Measurements from ENCODE around the gene MNT. TPM values are rescaled to one million over a fixed set of nuclear protein-coding genes. Genes with fewer than 3 reads are reported as not detected.
A peak's percentile ranks its signal among the peaks of the same experiment; 100 is the strongest.

The MNT gene
- total RNA-seq, 1 experiment from 2014 or later, result 32.1 TPM

- POLR2A ChIA-PET (ENCODE audit: low non-redundant PET), result no interaction called here
- Histone ChIP-seq H3K27me3 (replicated peaks; ENCODE audit: insufficient read depth, low read depth, low read length, poor library complexity) (no peaks in the 10 kb centered on the region), H3K9me3 (ENCODE audit: low read depth, low read length, poor library complexity, severe bottlenecking) (no peaks in the 10 kb centered on the region), H3K27ac (ENCODE audit: low read depth, low read length, poor library complexity, severe bottlenecking) (peak overlapping the region; percentile 99), H3K4me1 (ENCODE audit: insufficient read depth, low read length, poor library complexity, severe bottlenecking) (peaks cover 63% of the 10 kb centered on the region), H3K36me3 (ENCODE audit: insufficient read depth, low read length, poor library complexity, severe bottlenecking) (no peaks in the 10 kb centered on the region), H3K4me3 (ENCODE audit: low read depth, low read length, poor library complexity, severe bottlenecking) (peak overlapping the region; percentile 30)
- intact Hi-C loops (cut with micrococcal nuclease; ENCODE audit: unreplicated experiment), result loop anchor here (5.0 kb wide), 1 partner anchor 196 kb away; the partner anchor contains the start of gene PAFAH1B1
- no peak for DNase-seq (ENCODE audit: low spot score)
- no TSS peak for BruUV-seq (replicated peaks)
- CTCF ChIA-PET, result no interaction called here
- TF ChIP-seq EZH2 (IDR thresholded peaks at IDR 0.05; ENCODE audit: borderline replicate concordance, low read depth, low read length, poor library complexity, severe bottlenecking), result no peak
- TF ChIP-seq CTCF (conservative IDR thresholded peaks at IDR 0.05; ENCODE audit: low read depth, low read length), result no peak
These were observed 4.7 kb downstream of the MNT start for GRCh38 chr17:2396192-2396567.

GRCh38 chr17:2395258-2396181 is 5.3 kb downstream of the MNT start:
- Histone ChIP-seq H3K9me3 (ENCODE audit: low read depth, low read length, poor library complexity, severe bottlenecking) (no peaks in the 10 kb centered on the region), H3K36me3 (ENCODE audit: insufficient read depth, low read length, poor library complexity, severe bottlenecking) (no peaks in the 10 kb centered on the region), H3K27ac (ENCODE audit: low read depth, low read length, poor library complexity, severe bottlenecking) (peak overlapping the region; percentile 99), H3K27me3 (replicated peaks; ENCODE audit: insufficient read depth, low read depth, low read length, poor library complexity) (no peaks in the 10 kb centered on the region), H3K4me1 (ENCODE audit: insufficient read depth, low read length, poor library complexity, severe bottlenecking) (peaks cover 63% of the 10 kb centered on the region), H3K4me3 (ENCODE audit: low read depth, low read length, poor library complexity, severe bottlenecking) (peak overlapping the region; percentile 30)
- CTCF ChIA-PET, result no interaction called here
- no peak for DNase-seq (ENCODE audit: low spot score)
- POLR2A ChIA-PET (ENCODE audit: low non-redundant PET), result no interaction called here
- intact Hi-C loops (cut with micrococcal nuclease; ENCODE audit: unreplicated experiment), result loop anchor here (5.0 kb wide), 1 partner anchor 197 kb away; the partner anchor contains the start of gene PAFAH1B1
- no peak for TF ChIP-seq EZH2 (IDR thresholded peaks at IDR 0.05; ENCODE audit: borderline replicate concordance, low read depth, low read length, poor library complexity, severe bottlenecking)
- TF ChIP-seq CTCF (conservative IDR thresholded peaks at IDR 0.05; ENCODE audit: low read depth, low read length), result no peak
- BruUV-seq (replicated peaks), result no TSS peak

- POLR2A ChIA-PET (ENCODE audit: low non-redundant PET), result no interaction called here
- H3K9me3 ChIP-seq (ENCODE audit: low read depth, low read length, poor library complexity, severe bottlenecking), result no peaks in the 10 kb centered on the region
- no peak for DNase-seq (ENCODE audit: low spot score)
These were observed 6.1 kb downstream of the MNT start for GRCh38 chr17:2394775-2395201.

More at GRCh38 chr17:2394775-2395201, 6.1 kb downstream of the MNT start:
- intact Hi-C loops (cut with micrococcal nuclease; ENCODE audit: unreplicated experiment), result loop anchor here (5.0 kb wide), 1 partner anchor 198 kb away; the partner anchor contains the start of gene PAFAH1B1
- Histone ChIP-seq H3K4me3 (ENCODE audit: low read depth, low read length, poor library complexity, severe bottlenecking) (no peak overlapping the region), H3K27me3 (replicated peaks; ENCODE audit: insufficient read depth, low read depth, low read length, poor library complexity) (no peaks in the 10 kb centered on the region), H3K36me3 (ENCODE audit: insufficient read depth, low read length, poor library complexity, severe bottlenecking) (no peaks in the 10 kb centered on the region), H3K4me1 (ENCODE audit: insufficient read depth, low read length, poor library complexity, severe bottlenecking) (peaks cover 63% of the 10 kb centered on the region), H3K27ac (ENCODE audit: low read depth, low read length, poor library complexity, severe bottlenecking) (peak overlapping the region; percentile 100)
- CTCF ChIA-PET, result no interaction called here
- no peak for TF ChIP-seq EZH2 (IDR thresholded peaks at IDR 0.05; ENCODE audit: borderline replicate concordance, low read depth, low read length, poor library complexity, severe bottlenecking)
- BruUV-seq (replicated peaks), result no TSS peak

Data from A673 (cell line).